ENCODE results near the gene CADPS.

GRCh38 chr3:62587169-62587568, 288.0 kb downstream of the CADPS start:
- no peak for TF ChIP-seq CTCF (conservative IDR thresholded peaks at IDR 0.05)
- TF ChIP-seq EZH2 (IDR thresholded peaks at IDR 0.05; ENCODE audit: low read depth) = no peak

Data from PC-9 (cell line).